ENCODE measurements around the gene CNTFR. TPM values are rescaled to one million over a fixed set of nuclear protein-coding genes. Genes with fewer than 3 reads are reported as not detected.

CNTFR gene
- total RNA-seq, 1 experiment from 2014 or later: not detected

GRCh38 chr9:34628656-34629490 is 39.3 kb upstream of the CNTFR start, which contains the start of gene ARID3C:
Gene ARID3C, minus strand, starts transcription at chr9:34629066. Its CDS starts 1,052 bp downstream, at chr9:34628014.
- H3K27ac Mint-ChIP-seq (ENCODE audit: low read depth, unreplicated experiment): peak within 1 kb of the TSS; percentile 2
- POLR2A ChIA-PET: interaction anchor here (3.9 kb wide), 1 partner anchor 8 kb away, joined by 19 read pairs; the partner anchor contains the start of gene DCTN3
- no peak for DNase-seq (ENCODE audit: unreplicated experiment)
- intact Hi-C loops (cut with micrococcal nuclease): no loop called here
- peak within 1 kb of the TSS; percentile 66 for H3K4me3 Mint-ChIP-seq (ENCODE audit: unreplicated experiment)
- TF ChIP-seq CTCF (IDR thresholded peaks at IDR 0.05; ENCODE audit: unreplicated experiment): no peak
- H3K27me3 Mint-ChIP-seq (ENCODE audit: insufficient read depth, unreplicated experiment): peaks cover 56% of the 10 kb centered on the region
- H3K4me1 Mint-ChIP-seq (ENCODE audit: insufficient read depth, unreplicated experiment): peaks cover 22% of the 10 kb centered on the region
- CTCF ChIA-PET: interaction anchor here (0.8 to 1.5 kb wide), 3 partner anchors 74 to 271 kb away, joined by 3 to 4 read pairs (median 3); no protein-coding TSS in a partner anchor
- no TSS peak for BruUV-seq (replicated peaks)
- H3K9me3 Mint-ChIP-seq (ENCODE audit: unreplicated experiment): no peaks in the 10 kb centered on the region
- no peaks in the 10 kb centered on the region for H3K36me3 Mint-ChIP-seq (ENCODE audit: insufficient read depth, unreplicated experiment)

GRCh38 chr9:34627716-34628655 is 38.5 kb upstream of the CNTFR start:
- CTCF ChIA-PET: interaction anchor here (0.5 to 1.5 kb wide), 2 partner anchors 74 to 75 kb away, joined by 3 to 4 read pairs; no protein-coding TSS in a partner anchor
- H3K9me3 Mint-ChIP-seq (ENCODE audit: unreplicated experiment): no peaks in the 10 kb centered on the region
- H3K27ac Mint-ChIP-seq (ENCODE audit: low read depth, unreplicated experiment): peak overlapping the region; percentile 2
- H3K27me3 Mint-ChIP-seq (ENCODE audit: insufficient read depth, unreplicated experiment): peaks cover 56% of the 10 kb centered on the region
- no peak for DNase-seq (ENCODE audit: unreplicated experiment)
- peak overlapping the region; percentile 66 for H3K4me3 Mint-ChIP-seq (ENCODE audit: unreplicated experiment)
- intact Hi-C loops (cut with micrococcal nuclease): no loop called here
- POLR2A ChIA-PET: interaction anchor here (3.9 kb wide), 1 partner anchor 7 kb away, joined by 19 read pairs; the partner anchor contains the start of gene DCTN3
- H3K4me1 Mint-ChIP-seq (ENCODE audit: insufficient read depth, unreplicated experiment): peaks cover 19% of the 10 kb centered on the region
- no peaks in the 10 kb centered on the region for H3K36me3 Mint-ChIP-seq (ENCODE audit: insufficient read depth, unreplicated experiment)
- no TSS peak for BruUV-seq (replicated peaks)
- TF ChIP-seq CTCF (IDR thresholded peaks at IDR 0.05; ENCODE audit: unreplicated experiment): no peak

GRCh38 chr9:34625186-34625486 is 35.6 kb upstream of the CNTFR start:
- intact Hi-C loops (cut with micrococcal nuclease): no loop called here

More at GRCh38 chr9:34625186-34625486, 35.6 kb upstream of the CNTFR start:
- H3K36me3 Mint-ChIP-seq (ENCODE audit: insufficient read depth, unreplicated experiment): no peaks in the 10 kb centered on the region
- ChIA-PET POLR2A (interaction anchor here (2.0 kb wide), 1 partner anchor 13 kb away, joined by 4 read pairs; no protein-coding TSS in a partner anchor), CTCF (interaction anchor here (0.9 to 4.7 kb wide), 5 partner anchors 9 to 33 kb away, joined by 3 to 36 read pairs (median 4); no protein-coding TSS in a partner anchor)
- no peak overlapping the region for H3K4me3 Mint-ChIP-seq (ENCODE audit: unreplicated experiment)
- peaks cover 10% of the 10 kb centered on the region for H3K4me1 Mint-ChIP-seq (ENCODE audit: insufficient read depth, unreplicated experiment)
- H3K9me3 Mint-ChIP-seq (ENCODE audit: unreplicated experiment): no peaks in the 10 kb centered on the region
- H3K27ac Mint-ChIP-seq (ENCODE audit: low read depth, unreplicated experiment): no peak overlapping the region
- peaks cover 47% of the 10 kb centered on the region for H3K27me3 Mint-ChIP-seq (ENCODE audit: insufficient read depth, unreplicated experiment)
- no peak for TF ChIP-seq CTCF (IDR thresholded peaks at IDR 0.05; ENCODE audit: unreplicated experiment)
- no TSS peak for BruUV-seq (replicated peaks)
- no peak for DNase-seq (ENCODE audit: unreplicated experiment)
